AG09309 (cell line): ENCODE measurements around the gene PAOX.

Experiments used
- DNase-seq: peaks from one replicate; pipeline ENCODE4 v3.0.0-alpha.2; 2010; ENCODE audit warnings: low read depth
- H3K4me3 ChIP-seq: 2 replicates; pipeline ENCODE4 v1.5.1; 2011; ENCODE audit warnings: mild to moderate bottlenecking, low read depth, low read length, moderate library complexity; ENCODE audit not compliant: control insufficient read depth
- TF ChIP-seq, protein P1 (sequence below): IDR thresholded peaks from 2 replicates; pipeline ENCODE4 v1.5.1; 2011; ENCODE audit warnings: mild to moderate bottlenecking, low read depth, low read length, inconsistent platforms; ENCODE audit not compliant: insufficient read depth, control insufficient read depth; ENCODE audit errors: missing control alignments

PAOX gene

DNA sequence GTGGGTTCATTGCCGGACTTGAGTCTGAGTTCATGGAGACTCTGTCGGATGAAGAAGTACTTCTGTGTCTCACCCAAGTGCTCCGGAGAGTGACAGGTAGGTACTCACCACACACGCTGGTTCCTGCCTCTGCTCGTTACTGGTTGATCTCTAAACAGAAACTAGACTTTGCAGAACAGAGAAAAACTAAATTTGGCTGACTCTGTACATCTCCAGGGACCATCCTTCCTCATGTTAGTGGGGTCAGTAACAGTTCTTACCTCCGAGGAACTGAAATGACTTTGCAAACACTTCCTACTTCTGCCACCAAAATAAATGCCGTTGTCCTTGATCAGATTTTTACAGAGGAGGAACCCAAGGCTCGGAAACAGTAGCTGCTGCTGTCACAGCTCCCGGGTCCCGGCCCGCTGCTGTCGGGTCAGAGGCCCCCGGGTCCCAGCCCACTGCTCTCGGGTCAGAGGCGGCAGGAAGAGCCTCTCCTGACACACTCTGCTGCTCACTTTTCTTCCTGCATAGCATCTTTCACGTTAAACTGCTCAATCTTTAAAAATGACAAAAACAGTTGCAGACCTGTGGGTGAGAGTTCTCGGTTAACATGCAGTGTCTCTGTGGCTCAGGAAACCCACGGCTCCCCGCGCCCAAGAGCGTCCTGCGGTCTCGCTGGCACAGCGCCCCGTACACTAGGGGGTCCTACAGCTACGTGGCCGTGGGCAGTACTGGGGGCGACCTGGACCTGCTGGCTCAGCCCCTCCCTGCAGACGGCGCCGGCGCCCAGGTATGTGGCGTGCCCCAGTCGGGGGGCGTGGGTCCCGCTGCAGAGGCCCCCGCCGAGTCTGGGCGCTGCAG, 10.1 kb downstream of the PAOX start:
- no peak for DNase-seq
- TF ChIP-seq, protein P1, sequence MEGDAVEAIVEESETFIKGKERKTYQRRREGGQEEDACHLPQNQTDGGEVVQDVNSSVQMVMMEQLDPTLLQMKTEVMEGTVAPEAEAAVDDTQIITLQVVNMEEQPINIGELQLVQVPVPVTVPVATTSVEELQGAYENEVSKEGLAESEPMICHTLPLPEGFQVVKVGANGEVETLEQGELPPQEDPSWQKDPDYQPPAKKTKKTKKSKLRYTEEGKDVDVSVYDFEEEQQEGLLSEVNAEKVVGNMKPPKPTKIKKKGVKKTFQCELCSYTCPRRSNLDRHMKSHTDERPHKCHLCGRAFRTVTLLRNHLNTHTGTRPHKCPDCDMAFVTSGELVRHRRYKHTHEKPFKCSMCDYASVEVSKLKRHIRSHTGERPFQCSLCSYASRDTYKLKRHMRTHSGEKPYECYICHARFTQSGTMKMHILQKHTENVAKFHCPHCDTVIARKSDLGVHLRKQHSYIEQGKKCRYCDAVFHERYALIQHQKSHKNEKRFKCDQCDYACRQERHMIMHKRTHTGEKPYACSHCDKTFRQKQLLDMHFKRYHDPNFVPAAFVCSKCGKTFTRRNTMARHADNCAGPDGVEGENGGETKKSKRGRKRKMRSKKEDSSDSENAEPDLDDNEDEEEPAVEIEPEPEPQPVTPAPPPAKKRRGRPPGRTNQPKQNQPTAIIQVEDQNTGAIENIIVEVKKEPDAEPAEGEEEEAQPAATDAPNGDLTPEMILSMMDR: no peak
- H3K4me3 ChIP-seq: no peak overlapping the region

DNA sequence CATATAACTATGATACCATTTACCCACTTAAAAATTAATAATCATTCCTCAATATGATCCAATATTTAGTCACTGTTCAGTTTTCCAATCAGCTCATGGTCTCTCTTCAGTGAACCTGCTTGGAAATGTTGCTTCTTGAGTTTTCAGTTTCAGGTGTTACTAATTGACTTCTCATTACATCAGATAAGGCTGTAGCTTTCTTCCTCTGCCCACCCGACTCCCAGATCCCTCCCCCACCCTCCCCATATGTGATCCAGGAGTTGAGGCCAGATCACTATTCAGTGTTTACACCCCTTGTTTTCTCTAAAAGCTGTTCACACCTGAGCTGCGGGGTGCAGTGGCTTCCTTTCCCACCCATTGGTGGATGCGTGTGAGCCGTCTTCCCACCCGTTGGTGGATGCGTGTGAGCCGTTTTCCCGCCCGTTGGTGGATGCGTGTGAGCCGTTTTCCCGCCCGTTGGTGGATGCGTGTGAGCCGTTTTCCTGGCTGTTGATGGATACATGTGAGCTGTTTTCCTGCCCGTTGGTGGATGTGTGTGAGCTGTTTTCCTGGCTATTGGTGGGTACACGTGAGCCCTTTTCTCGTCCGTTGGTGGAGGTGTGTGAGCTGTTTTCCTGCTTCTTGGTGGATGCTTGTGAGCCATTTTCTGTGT, 11.7 kb downstream of the PAOX start:
- TF ChIP-seq, protein P1: no peak
- no peak overlapping the region for H3K4me3 ChIP-seq
- DNase-seq: no peak

DNA sequence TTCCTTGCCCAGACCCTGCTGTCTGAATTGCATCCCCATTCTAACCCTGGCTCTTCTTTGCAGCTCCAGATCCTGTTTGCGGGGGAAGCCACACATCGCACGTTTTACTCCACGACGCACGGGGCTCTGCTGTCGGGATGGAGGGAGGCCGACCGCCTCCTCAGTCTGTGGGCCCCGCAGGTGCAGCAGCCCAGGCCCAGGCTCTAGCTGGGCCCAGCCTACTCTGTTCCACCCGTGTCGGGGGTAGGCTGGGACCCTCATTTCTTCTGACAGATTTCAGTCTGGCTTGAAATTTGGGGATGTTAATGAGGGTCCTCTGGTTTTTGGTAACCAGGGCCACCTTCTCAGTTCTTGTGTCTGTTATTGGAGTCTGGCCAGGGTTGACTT, 12.2 kb downstream of the PAOX start:
- DNase-seq: no peak
- no peak overlapping the region for H3K4me3 ChIP-seq
- TF ChIP-seq, protein P1: no peak

DNA sequence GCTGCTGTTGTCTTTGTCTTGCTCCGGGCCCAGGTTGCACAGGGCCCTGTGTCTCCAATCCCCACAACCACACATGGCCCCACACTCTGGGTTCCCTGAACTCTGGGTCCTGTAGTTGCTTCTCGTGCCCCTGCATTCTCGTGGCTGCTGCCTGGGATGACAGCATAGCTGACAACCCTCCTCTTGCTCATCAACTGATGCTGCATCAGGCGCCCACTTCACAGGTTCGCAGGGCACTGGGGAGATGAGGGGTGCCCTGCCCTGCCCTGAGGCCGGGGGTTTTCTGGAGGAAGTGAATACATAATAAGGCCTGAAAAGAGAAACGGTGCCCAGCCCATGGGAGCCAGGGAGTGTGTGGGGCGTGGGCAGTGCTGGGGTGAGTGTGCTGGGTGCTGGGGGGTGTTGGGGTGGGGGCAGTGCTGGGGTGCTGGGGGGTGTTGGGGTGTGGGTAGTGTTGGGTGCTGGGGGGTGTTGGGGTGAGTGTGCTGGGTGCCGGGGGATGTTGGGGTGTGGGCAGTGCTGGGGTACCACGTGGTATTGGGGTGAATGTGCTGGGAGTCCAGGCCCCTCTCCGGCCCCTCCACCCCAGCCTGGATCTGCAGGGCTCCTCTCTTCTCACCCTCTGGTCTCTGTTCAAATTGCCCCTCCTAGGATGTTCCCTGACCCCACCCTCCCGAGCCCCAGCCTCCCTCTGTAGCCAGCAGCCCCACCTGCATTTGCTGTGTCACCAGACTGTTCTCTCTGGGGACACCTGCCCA, 12.9 kb downstream of the PAOX start:
- TF ChIP-seq, protein P1: no peak
- no peak overlapping the region for H3K4me3 ChIP-seq
- no peak for DNase-seq

DNA sequence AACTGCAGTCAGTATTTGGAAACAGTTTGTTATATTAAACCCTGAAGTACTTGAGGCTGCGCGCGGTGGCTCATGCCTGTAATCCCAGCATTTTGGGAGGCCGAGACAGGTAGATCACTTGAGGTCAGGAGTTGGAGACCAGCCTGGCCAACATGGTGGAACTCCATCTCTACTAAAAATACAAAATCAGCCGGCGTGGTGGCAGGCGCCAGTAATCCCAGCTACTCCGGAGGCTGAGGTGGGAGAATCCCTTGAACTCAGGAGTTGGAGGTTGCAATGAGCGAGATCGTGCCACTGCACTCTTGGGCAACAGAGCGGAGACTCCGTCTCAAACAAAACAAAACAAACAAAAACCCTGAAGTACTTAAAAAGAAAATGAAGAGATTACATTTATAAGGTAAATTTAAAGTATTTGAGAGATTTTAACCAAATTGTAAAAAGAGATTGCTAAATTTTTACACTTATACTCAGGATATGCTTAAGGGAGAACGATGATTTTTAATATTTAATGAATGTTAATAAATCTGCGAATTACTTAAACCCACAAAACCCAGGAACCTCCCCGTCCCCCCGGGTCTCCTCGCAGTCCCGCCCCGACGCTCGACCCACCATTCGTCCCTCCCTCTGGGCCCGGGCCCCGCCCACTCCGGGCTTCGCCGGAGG, 14.5 kb downstream of the PAOX start:
- no peak for DNase-seq

More for the DNA sequence above, 14.5 kb downstream of the PAOX start:
- TF ChIP-seq, protein P1: no peak
- peak overlapping the region; percentile 90 for H3K4me3 ChIP-seq
